Endothelial cell of umbilical vein (primary cell): ENCODE data around the gene ALOX15B. TPM values are rescaled to one million over a fixed set of nuclear protein-coding genes. Genes with fewer than 3 reads are reported as not detected.

Experiments used
- BruUV-seq: library from RNA; stranded (reverse); fragments of 400-500 nt; replicated peaks from 2 replicates; lab custom pipeline; 2021; lab: Mats Ljungman, UMichigan
- CTCF ChIA-PET: fragments of 300-600, 350-600 bp; sonication (Branson Sonifier 250); formaldehyde crosslinking; loops from one replicate; lab custom pipeline; 2021; ENCODE audit warnings: antibody characterized with exemption, inconsistent platforms; lab: Charles Lee
- POLR2A ChIA-PET: fragments of 300-600, 350-600 bp; sonication (Branson Sonifier 250); formaldehyde crosslinking; loops from one replicate; lab custom pipeline; 2021; ENCODE audit warnings: antibody characterized with exemption, inconsistent platforms; lab: Charles Lee
- DNase-seq: peaks from one replicate; pipeline ENCODE4 v3.0.0-alpha.2; 2011; ENCODE audit warnings: low read depth, low spot score
- FAIRE-seq: peaks from 2 replicates; lab custom pipeline; 2011; peaks lifted over from hg19 to GRCh38; lab: Jason Lieb, UNC
- H2AFZ ChIP-seq: 2 replicates; pipeline ENCODE4 v1.6.0; 2012; ENCODE audit warnings: low read depth, low read length, control low read depth, inconsistent platforms
- H3K27ac ChIP-seq: 2 replicates; pipeline ENCODE4 v1.5.1; 2011; ENCODE audit warnings: low read depth, mild to moderate bottlenecking, control low read depth, low read length, moderate library complexity; ENCODE audit not compliant: insufficient read depth
- H3K27me3 ChIP-seq, 2 experiments: 2 replicates each; pipeline versions ENCODE4 v1.6.0 to v1.6.1; 2011; ENCODE audit warnings: low read length in 2 of 2, mixed read lengths in 1 of 2; ENCODE audit not compliant: control insufficient read depth in 2 of 2, insufficient read depth in 2 of 2
- H3K36me3 ChIP-seq, 2 experiments: 2 replicates in 1 of 2; 3 replicates in 1 of 2; pipeline ENCODE4 v1.5.1; 2011; ENCODE audit warnings: low read length in 2 of 2, mild to moderate bottlenecking in 1 of 2, moderate library complexity in 1 of 2; ENCODE audit not compliant: control insufficient read depth in 2 of 2, insufficient read depth in 2 of 2; ENCODE audit errors: extremely low read depth in 1 of 2
- H3K4me1 ChIP-seq: 3 replicates; pipeline ENCODE4 v1.5.1; 2011; ENCODE audit warnings: mild to moderate bottlenecking, low read length; ENCODE audit not compliant: control insufficient read depth, insufficient read depth; ENCODE audit errors: extremely low read depth
- H3K4me2 ChIP-seq: 2 replicates; pipeline ENCODE4 v1.6.1; 2011; ENCODE audit warnings: low read length, control low read depth, mixed read lengths; ENCODE audit not compliant: insufficient read depth
- H3K4me3 ChIP-seq, 3 experiments: fragments of 200-600 bp in 1 of 3; sonication (generic), shearing (Covaris generic) in 1 of 3; replicated peaks in 1 of 3; 2 replicates each; pipeline ENCODE4 v1.5.1; 2011 to 2016; ENCODE audit warnings: control low read depth in 3 of 3, low read length in 3 of 3, mild to moderate bottlenecking in 2 of 3, inconsistent platforms in 1 of 3, low read depth in 1 of 3, moderate library complexity in 1 of 3; ENCODE audit not compliant: insufficient read depth in 1 of 3
- H3K79me2 ChIP-seq: 2 replicates; pipeline ENCODE4 v1.6.0; 2012; ENCODE audit warnings: low read length, inconsistent platforms; ENCODE audit not compliant: control insufficient read depth, insufficient read depth
- H3K9ac ChIP-seq: replicated peaks from 2 replicates; pipeline ENCODE3; 2011; ENCODE audit warnings: low read length, control low read depth; ENCODE audit not compliant: insufficient read depth; ENCODE audit errors: extremely low read depth
- H3K9me1 ChIP-seq: replicated peaks from 3 replicates; pipeline ENCODE4 v1.6.0; 2011; ENCODE audit warnings: mild to moderate bottlenecking, low read length; ENCODE audit not compliant: control insufficient read depth, insufficient read depth; ENCODE audit errors: extremely low read depth
- H3K9me3 ChIP-seq: replicated peaks from 2 replicates; pipeline ENCODE4 v1.5.1; 2012; ENCODE audit warnings: low read length, inconsistent platforms; ENCODE audit not compliant: control insufficient read depth, insufficient read depth
- H4K20me1 ChIP-seq: replicated peaks from 2 replicates; pipeline ENCODE3; 2011; ENCODE audit warnings: mild to moderate bottlenecking, low read length; ENCODE audit not compliant: control insufficient read depth, insufficient read depth; ENCODE audit errors: extremely low read depth
- FOS ChIP-seq: IDR thresholded peaks from 2 replicates; pipeline ENCODE4 v1.6.1; 2011; ENCODE audit warnings: mild to moderate bottlenecking, low read length, moderate library complexity, borderline replicate concordance; ENCODE audit not compliant: insufficient read depth
- GATA2 ChIP-seq: IDR thresholded peaks from 2 replicates; pipeline ENCODE4 v1.7.0; 2011; ENCODE audit warnings: low read depth, mild to moderate bottlenecking, moderate library complexity, mixed read lengths, low read length; ENCODE audit not compliant: insufficient read length, insufficient read depth
- JUN ChIP-seq: IDR thresholded peaks from 2 replicates; pipeline ENCODE4 v1.6.1; 2011; ENCODE audit warnings: borderline replicate concordance, low read depth; ENCODE audit not compliant: insufficient read length, insufficient read depth
- MAX ChIP-seq: IDR thresholded peaks from 2 replicates; pipeline ENCODE4 v1.6.1; 2011; ENCODE audit not compliant: insufficient read depth, insufficient read length
- MYC ChIP-seq: IDR thresholded peaks from one replicate; pipeline ENCODE4 v1.6.1; 2011; ENCODE audit warnings: mild to moderate bottlenecking, low read depth, low read length
- POLR2AphosphoS5 ChIP-seq: IDR thresholded peaks from 2 replicates; pipeline ENCODE4 v1.6.1; 2012; ENCODE audit warnings: low read depth, mild to moderate bottlenecking, control low read depth, low read length, moderate library complexity; ENCODE audit not compliant: insufficient read depth
- dilution Hi-C: fragments of 300-500 bp; cut with MboI; formaldehyde crosslinking; loops from one replicate; pipeline ENCODE4 v1.15.0; 2019; ENCODE audit warnings: low sequenced_read_pairs; ENCODE audit not compliant: extremely low pct_ligation_motif_present
- intact Hi-C: fragments of 100-400 bp; cut with micrococcal nuclease; formaldehyde crosslinking; loops from one replicate; pipeline ENCODE4 v1.10.0; 2022
- polyA plus RNA-seq, 4 experiments: library from polyadenylated mRNA; depleted of rRNA in 3 of 4; stranded (reverse) in 3 of 4; unstranded in 1 of 4; fragments of >200 nt; gene quantifications; 2 replicates each; pipeline versions ENCODE4 v1.2.1 to v1.2.3, GENCODE V29; 2011 to 2012; ENCODE audit warnings: missing spikeins in 1 of 4
- total RNA-seq: library from RNA; stranded (reverse); gene quantifications from 2 replicates; pipeline ENCODE4 v1.2.3, GENCODE V29; 2021
- TF ChIP-seq, protein P1 (sequence below), 2 donors: IDR thresholded peaks; 1 replicate in 1 of 2; 2 replicates in 1 of 2; pipeline ENCODE4 v1.5.1; 2011; ENCODE audit warnings: low read length in 2 of 2, mild to moderate bottlenecking in 2 of 2, moderate library complexity in 2 of 2, control low read depth in 1 of 2, inconsistent platforms in 1 of 2, low read depth in 1 of 2; ENCODE audit not compliant: insufficient read depth in 1 of 2; ENCODE audit errors: extremely low read depth in 1 of 2

The ALOX15B gene
- total and polyA plus RNA-seq, 2 donors (not counting 3 experiments of a cell fraction or from before 2014, with no cell fraction given), result not detected

GRCh38 chr17:8091033-8091687, 52.3 kb downstream of the ALOX15B start:
- no peaks in the 10 kb centered on the region for H4K20me1 ChIP-seq
- H2AFZ ChIP-seq, result no peak overlapping the region
- ChIA-PET CTCF (interaction anchor here (0.6 to 13.4 kb wide), 8 partner anchors 10 to 147 kb away, joined by 3 to 167 read pairs (median 26); partner anchors contain the start of gene ALOXE3), POLR2A (no interaction called here)
- BruUV-seq, result no TSS peak
- intact Hi-C loops, result no loop called here
- no peaks in the 10 kb centered on the region for H3K9me1 ChIP-seq
- no peak overlapping the region for H3K4me3 ChIP-seq
- H3K79me2 ChIP-seq, result no peaks in the 10 kb centered on the region
- peaks cover 2 to 12% of the 10 kb centered on the region in 2 experiments for H3K27me3 ChIP-seq
- no peaks in the 10 kb centered on the region for H3K4me1 ChIP-seq
- no peak overlapping the region for H3K9ac ChIP-seq
- no peak overlapping the region for H3K4me2 ChIP-seq
- no peaks in the 10 kb centered on the region for H3K9me3 ChIP-seq
- dilution Hi-C loops, result no loop called here
- H3K27ac ChIP-seq, result no peak overlapping the region
- DNase-seq (no peak), FAIRE-seq (no peak)
- no peaks in the 10 kb centered on the region for H3K36me3 ChIP-seq
- TF ChIP-seq, protein P1, sequence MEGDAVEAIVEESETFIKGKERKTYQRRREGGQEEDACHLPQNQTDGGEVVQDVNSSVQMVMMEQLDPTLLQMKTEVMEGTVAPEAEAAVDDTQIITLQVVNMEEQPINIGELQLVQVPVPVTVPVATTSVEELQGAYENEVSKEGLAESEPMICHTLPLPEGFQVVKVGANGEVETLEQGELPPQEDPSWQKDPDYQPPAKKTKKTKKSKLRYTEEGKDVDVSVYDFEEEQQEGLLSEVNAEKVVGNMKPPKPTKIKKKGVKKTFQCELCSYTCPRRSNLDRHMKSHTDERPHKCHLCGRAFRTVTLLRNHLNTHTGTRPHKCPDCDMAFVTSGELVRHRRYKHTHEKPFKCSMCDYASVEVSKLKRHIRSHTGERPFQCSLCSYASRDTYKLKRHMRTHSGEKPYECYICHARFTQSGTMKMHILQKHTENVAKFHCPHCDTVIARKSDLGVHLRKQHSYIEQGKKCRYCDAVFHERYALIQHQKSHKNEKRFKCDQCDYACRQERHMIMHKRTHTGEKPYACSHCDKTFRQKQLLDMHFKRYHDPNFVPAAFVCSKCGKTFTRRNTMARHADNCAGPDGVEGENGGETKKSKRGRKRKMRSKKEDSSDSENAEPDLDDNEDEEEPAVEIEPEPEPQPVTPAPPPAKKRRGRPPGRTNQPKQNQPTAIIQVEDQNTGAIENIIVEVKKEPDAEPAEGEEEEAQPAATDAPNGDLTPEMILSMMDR (IDR thresholded peaks at IDR 0.05; ENCODE audit: extremely low read depth in 1 of 2, insufficient read depth in 1 of 2, low read depth in 1 of 2, low read length in 2 of 2), result no peak
- TF ChIP-seq JUN (no peak), MAX (no peak), GATA2 (no peak), FOS (no peak), POLR2AphosphoS5 (no peak), MYC (no peak)
